Measurements from ENCODE around the gene CTRB1.

GRCh38 chr16:75260851-75261589 lies 42.2 kb downstream of the CTRB1 start:
- TF ChIP-seq, protein P1, sequence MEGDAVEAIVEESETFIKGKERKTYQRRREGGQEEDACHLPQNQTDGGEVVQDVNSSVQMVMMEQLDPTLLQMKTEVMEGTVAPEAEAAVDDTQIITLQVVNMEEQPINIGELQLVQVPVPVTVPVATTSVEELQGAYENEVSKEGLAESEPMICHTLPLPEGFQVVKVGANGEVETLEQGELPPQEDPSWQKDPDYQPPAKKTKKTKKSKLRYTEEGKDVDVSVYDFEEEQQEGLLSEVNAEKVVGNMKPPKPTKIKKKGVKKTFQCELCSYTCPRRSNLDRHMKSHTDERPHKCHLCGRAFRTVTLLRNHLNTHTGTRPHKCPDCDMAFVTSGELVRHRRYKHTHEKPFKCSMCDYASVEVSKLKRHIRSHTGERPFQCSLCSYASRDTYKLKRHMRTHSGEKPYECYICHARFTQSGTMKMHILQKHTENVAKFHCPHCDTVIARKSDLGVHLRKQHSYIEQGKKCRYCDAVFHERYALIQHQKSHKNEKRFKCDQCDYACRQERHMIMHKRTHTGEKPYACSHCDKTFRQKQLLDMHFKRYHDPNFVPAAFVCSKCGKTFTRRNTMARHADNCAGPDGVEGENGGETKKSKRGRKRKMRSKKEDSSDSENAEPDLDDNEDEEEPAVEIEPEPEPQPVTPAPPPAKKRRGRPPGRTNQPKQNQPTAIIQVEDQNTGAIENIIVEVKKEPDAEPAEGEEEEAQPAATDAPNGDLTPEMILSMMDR (IDR thresholded peaks at IDR 0.05), result no peak
- no peak for TF ChIP-seq POLR2A (IDR thresholded peaks at IDR 0.05)

Data from thyroid gland (tissue), 4 donors.